IgD-negative memory B cell (primary cell): Measurements from ENCODE around the gene KIAA2012. TPM values are rescaled to one million over a fixed set of nuclear protein-coding genes. Genes with fewer than 3 reads are reported as not detected.
"Not testable (repeated sequence)": the region's sequence is repeated elsewhere in the genome, so short reads cannot be mapped to it uniquely, and the experiment has no call there.

Experiments
- H3K27ac Mint-ChIP-seq, 3 donors: one replicate each; pipeline ENCODE4 v1.8.0; 2020 to 2022; ENCODE audit warnings: mild to moderate bottlenecking in 3 of 3, mixed read lengths in 3 of 3, moderate library complexity in 1 of 3
- H3K27me3 Mint-ChIP-seq: one replicate; pipeline ENCODE4 v1.8.0; 2021; ENCODE audit warnings: mixed read lengths
- H3K36me3 Mint-ChIP-seq: one replicate; pipeline ENCODE4 v1.8.0; 2020; ENCODE audit warnings: mild to moderate bottlenecking, mixed read lengths
- H3K4me1 Mint-ChIP-seq, 3 donors: one replicate each; pipeline ENCODE4 v1.8.0; 2020 to 2022; ENCODE audit warnings: mixed read lengths in 3 of 3, mild to moderate bottlenecking in 1 of 3
- H3K4me3 Mint-ChIP-seq, 4 donors: one replicate each; pipeline ENCODE4 v1.8.0; 2020 to 2022; ENCODE audit warnings: mild to moderate bottlenecking in 4 of 4, mixed read lengths in 4 of 4, moderate library complexity in 3 of 4
- H3K9me3 Mint-ChIP-seq, 3 donors: one replicate each; pipeline ENCODE4 v1.8.0; 2020 to 2021; ENCODE audit warnings: mixed read lengths in 3 of 3, mild to moderate bottlenecking in 1 of 3
- polyA plus RNA-seq: library from polyadenylated mRNA; unstranded; fragments of 300-500 nt; fragmentation: Illumina TruSeq; gene quantifications from one replicate; pipeline ENCODE4 v1.2.3, GENCODE V29; 2021

Gene KIAA2012
- polyA plus RNA-seq, 1 donor from 2014 or later, result not detected

DNA sequence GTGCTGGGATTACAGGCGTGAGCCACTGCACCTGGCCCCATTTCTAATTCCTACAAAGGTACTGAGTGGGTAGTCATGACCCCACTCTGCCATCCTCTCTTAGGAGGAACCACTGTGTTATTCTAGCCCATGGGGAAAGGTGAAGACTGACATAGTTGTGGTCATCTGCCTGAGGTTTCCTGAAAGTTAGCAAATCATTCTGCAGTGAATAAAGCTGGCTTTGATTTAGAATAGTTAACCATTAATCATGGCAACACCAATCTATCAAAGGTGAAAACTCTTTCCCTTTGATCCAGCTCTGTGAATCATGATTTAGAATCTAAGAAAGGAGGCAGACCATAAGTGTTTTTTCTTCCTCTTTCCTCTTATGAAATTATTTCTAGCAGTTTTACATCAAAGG is 114.5 kb downstream of the KIAA2012 start:
- H3K9me3 Mint-ChIP-seq, result no peaks in the 10 kb centered on the region
- no peaks in the 10 kb centered on the region for H3K4me1 Mint-ChIP-seq
- H3K36me3 Mint-ChIP-seq, result no peaks in the 10 kb centered on the region
- H3K27me3 Mint-ChIP-seq, result peaks cover 6% of the 10 kb centered on the region
- H3K27ac Mint-ChIP-seq, result no peak overlapping the region
- H3K4me3 Mint-ChIP-seq, result no peak overlapping the region

- no peak overlapping the region for H3K4me3 Mint-ChIP-seq
- H3K27me3 Mint-ChIP-seq, result peaks cover 5% of the 10 kb centered on the region
- H3K36me3 Mint-ChIP-seq, result no peaks in the 10 kb centered on the region
- H3K4me1 Mint-ChIP-seq, result no peaks in the 10 kb centered on the region
- H3K9me3 Mint-ChIP-seq, result no peaks in the 10 kb centered on the region
- H3K27ac Mint-ChIP-seq, result no peak overlapping the region
These were observed 120.2 kb downstream of the KIAA2012 start for GRCh38 chr2:202193305-202193704.

DNA sequence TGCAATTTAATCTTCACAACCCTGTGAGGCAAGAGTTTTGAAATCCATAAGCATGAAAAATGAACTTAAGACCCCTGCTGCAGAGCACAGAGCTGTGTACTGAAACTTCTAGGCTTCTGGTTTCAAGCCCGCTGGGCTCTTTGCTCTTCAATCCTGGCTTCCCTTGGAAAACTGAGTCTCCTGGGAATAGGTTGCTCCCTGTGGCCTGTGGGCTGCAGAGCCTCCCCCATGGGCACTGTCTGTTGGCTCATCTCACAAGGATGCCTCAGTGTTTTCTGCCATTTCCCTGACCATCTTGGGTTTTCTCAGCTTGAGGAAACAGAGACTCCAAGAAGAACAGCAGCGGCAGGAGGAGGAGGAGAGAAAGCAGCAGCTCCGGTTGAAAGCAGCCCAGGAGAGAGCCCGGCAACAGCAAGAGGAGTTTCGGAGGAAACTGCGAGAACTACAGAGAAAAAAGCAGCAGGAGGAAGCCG is 120.9 kb downstream of the KIAA2012 start:
- Mint-ChIP-seq H3K27me3 (peaks cover 5% of the 10 kb centered on the region), H3K4me3 (no peak overlapping the region), H3K36me3 (no peaks in the 10 kb centered on the region), H3K9me3 (no peaks in the 10 kb centered on the region), H3K27ac (no peak overlapping the region), H3K4me1 (no peaks in the 10 kb centered on the region)

DNA sequence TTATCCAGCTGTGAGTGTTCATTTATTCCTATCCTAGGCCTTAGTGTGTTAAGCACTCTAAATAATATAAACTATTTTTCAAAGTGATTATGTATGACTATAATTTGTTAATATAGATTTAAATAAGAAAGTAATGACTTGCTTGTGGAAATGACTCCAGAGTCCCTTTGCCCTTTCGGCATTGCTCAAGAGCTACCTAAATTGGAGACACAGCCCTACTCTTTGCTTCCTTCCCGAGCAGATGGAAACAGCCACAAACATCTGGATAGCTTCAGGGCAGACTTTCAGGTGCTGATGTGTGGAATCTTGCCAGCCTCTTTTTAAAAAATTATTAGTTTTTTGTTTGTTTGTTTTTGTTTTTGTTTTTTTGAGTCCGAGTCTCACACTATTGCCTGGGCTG is 121.4 kb downstream of the KIAA2012 start:
- no peaks in the 10 kb centered on the region for H3K36me3 Mint-ChIP-seq
- no peaks in the 10 kb centered on the region for H3K4me1 Mint-ChIP-seq
- H3K9me3 Mint-ChIP-seq, result no peaks in the 10 kb centered on the region

GRCh38 chr2:202196727-202197126 is 123.7 kb downstream of the KIAA2012 start:
- Mint-ChIP-seq H3K36me3 (peaks cover 3% of the 10 kb centered on the region), H3K27me3 (peaks cover 2% of the 10 kb centered on the region), H3K27ac (no peak overlapping the region), H3K9me3 (no peaks in the 10 kb centered on the region), H3K4me1 (peaks cover 0 to 2% (median 0%) of the 10 kb centered on the region in 3 donors), H3K4me3 (no peak overlapping the region)

More for the DNA sequence above, 121.4 kb downstream of the KIAA2012 start:
- H3K4me3 Mint-ChIP-seq, result no peak overlapping the region
- H3K27me3 Mint-ChIP-seq, result peaks cover 5% of the 10 kb centered on the region
- no peak overlapping the region for H3K27ac Mint-ChIP-seq

GRCh38 chr2:202201220-202202160 is 128.4 kb downstream of the KIAA2012 start:
- Mint-ChIP-seq H3K9me3 (no peaks in the 10 kb centered on the region), H3K27me3 (peaks cover 2% of the 10 kb centered on the region), H3K4me3 (no peak overlapping the region), H3K27ac (peak overlapping the region in 1 of 3 donors; percentile 39), H3K4me1 (peaks cover 0 to 5% (median 0%) of the 10 kb centered on the region in 3 donors), H3K36me3 (peaks cover 8% of the 10 kb centered on the region)

DNA sequence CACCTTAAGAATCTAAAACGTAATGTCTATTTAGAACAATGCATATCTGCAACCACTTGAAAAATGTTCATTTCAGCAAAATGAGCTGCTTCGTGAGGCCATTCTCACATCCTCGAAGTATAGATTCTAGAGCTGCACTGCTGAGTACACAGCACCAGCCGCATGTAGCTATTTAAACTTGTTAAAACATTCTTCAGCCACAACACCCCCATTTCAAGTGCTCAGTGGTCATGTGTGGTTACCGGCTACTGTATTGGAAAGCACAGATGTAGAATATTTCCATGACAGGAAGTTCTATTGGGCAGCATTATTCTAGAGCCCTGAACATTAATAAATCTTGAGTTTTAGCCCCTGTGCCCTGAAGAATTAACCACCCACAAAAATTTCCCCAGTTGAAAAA is 130.3 kb downstream of the KIAA2012 start:
- Mint-ChIP-seq H3K36me3 (peaks cover 8% of the 10 kb centered on the region), H3K27ac (peak overlapping the region in 1 of 3 donors; percentile 46), H3K4me1 (peaks cover 3 to 5% (median 3%) of the 10 kb centered on the region in 3 donors), H3K9me3 (no peaks in the 10 kb centered on the region), H3K4me3 (no peak overlapping the region), H3K27me3 (no peaks in the 10 kb centered on the region)

- no peak overlapping the region for H3K4me3 Mint-ChIP-seq
These were observed 131.8 kb downstream of the KIAA2012 start for GRCh38 chr2:202204855-202205254.

GRCh38 chr2:202208526-202208925 is 135.5 kb downstream of the KIAA2012 start:
- peaks cover 5% of the 10 kb centered on the region for H3K36me3 Mint-ChIP-seq
- no peaks in the 10 kb centered on the region for H3K27me3 Mint-ChIP-seq
- H3K27ac Mint-ChIP-seq, result no peak overlapping the region
- H3K4me1 Mint-ChIP-seq, result peaks cover 1 to 3% (median 3%) of the 10 kb centered on the region in 3 donors
- no peaks in the 10 kb centered on the region for H3K9me3 Mint-ChIP-seq
- H3K4me3 Mint-ChIP-seq, result no peak overlapping the region

More at GRCh38 chr2:202204855-202205254, 131.8 kb downstream of the KIAA2012 start:
- Mint-ChIP-seq H3K27me3 (no peaks in the 10 kb centered on the region), H3K36me3 (peaks cover 9% of the 10 kb centered on the region), H3K27ac (no peak overlapping the region), H3K4me1 (peaks cover 3 to 5% (median 3%) of the 10 kb centered on the region in 3 donors), H3K9me3 (no peaks in the 10 kb centered on the region)

DNA sequence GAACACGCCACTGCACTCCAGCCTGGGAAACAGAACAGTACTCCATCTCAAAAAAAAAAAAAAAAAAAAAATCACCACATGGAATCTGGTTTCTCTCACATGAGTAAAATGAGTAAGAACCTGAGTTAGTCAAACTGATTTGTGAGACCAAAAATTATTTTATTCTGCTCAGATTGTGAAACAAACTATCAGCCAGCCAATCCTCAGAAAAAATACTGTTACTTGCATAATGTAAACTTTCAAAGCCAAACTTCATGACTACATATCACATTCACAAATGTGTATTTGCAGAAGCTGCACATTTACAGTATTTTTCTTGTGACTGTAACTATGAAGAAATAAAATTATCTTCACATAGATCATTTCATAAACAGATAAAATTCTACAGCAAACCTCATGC is 142.1 kb downstream of the KIAA2012 start:
- no peak overlapping the region for H3K4me3 Mint-ChIP-seq
- H3K4me1 Mint-ChIP-seq, result peaks cover 0 to 2% (median 1%) of the 10 kb centered on the region in 3 donors
- no peak overlapping the region for H3K27ac Mint-ChIP-seq
- H3K36me3 Mint-ChIP-seq, result peaks cover 8% of the 10 kb centered on the region
- H3K27me3 Mint-ChIP-seq, result no peaks in the 10 kb centered on the region
- no peaks in the 10 kb centered on the region for H3K9me3 Mint-ChIP-seq

GRCh38 chr2:202221873-202222272 is 148.8 kb downstream of the KIAA2012 start:
- H3K36me3 Mint-ChIP-seq, result peaks cover 8% of the 10 kb centered on the region
- peak overlapping the region in 1 of 3 donors; percentile 3 for H3K27ac Mint-ChIP-seq
- no peaks in the 10 kb centered on the region for H3K27me3 Mint-ChIP-seq
- H3K4me3 Mint-ChIP-seq, result no peak overlapping the region
- no peaks in the 10 kb centered on the region for H3K9me3 Mint-ChIP-seq
- H3K4me1 Mint-ChIP-seq, result peaks cover 11 to 25% (median 18%) of the 10 kb centered on the region in 3 donors

DNA sequence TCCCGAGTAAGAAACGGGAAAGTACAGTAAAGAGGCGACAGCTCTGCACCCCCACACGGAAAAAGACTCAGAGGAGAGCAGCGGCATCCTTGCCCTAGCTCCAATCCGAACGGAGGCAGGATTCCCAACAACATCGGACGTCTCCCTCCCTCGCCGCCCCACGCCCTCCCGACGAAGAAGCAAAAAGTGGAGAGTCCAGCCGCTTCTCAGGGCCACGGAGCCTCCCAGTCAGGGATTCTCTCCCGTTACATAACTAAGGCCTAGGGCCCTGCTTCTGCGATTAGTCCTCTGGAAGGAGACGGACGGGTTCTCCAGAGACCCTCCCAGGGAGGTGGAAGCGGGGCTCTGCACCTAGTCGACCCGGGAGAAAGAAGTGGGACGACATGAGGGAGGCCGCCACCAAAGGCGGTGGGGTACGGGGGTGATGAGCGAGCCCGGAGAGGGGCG is 164.8 kb downstream of the KIAA2012 start:
- Mint-ChIP-seq H3K27me3 (no peaks in the 10 kb centered on the region), H3K4me3 (peak overlapping the region; percentile 95 to 100 (median 99)), H3K9me3 (peaks cover 0 to 4% (median 0%) of the 10 kb centered on the region in 3 donors), H3K36me3 (no peaks in the 10 kb centered on the region), H3K27ac (peak overlapping the region; percentile 78 to 94 (median 86)), H3K4me1 (peaks cover 28 to 39% (median 30%) of the 10 kb centered on the region in 3 donors)

DNA sequence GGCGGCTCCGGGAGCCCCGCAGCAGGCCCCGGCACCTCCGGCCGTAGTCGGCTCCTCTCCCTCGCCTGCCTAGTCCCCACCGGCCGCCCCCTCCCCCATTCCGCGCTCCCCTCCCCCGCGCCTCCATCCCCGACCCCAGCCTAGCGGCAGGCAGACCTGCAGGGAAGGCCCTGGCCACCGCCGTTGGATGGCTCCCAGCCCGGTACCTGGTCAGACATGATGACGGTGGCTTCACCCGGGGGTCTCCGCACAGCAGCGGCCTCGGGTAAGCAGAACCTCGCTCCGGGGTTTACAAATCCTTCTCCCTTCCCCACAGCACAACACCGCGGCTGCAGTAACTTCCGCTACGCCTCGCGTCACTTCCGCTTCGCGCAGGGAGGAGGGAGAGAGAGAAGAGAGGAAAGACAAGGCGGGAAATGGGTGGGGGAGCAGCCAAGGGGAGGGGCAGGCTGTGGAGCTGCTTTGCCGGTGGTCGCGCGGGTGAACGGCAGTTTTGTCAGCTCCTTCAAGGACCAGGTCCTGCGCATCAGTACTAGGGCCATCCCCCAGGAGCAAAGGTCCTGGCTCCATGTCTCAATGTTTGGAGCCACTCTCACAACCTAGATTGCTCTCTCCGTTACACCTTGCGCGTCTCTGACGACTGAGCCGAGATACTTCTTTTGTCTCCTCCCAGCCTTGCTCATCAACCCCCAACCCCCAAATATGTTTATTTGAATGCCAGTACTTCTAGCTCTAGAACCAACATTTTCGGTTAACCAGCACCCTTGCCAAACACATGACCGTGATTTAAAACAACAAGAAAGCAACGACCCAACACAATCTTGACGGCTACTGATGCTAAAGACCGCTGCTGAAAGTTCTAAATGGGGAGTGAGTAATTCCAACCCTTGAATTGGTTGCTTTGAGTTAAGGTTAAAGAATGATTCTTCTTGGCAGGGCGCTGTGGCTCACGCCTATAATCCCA is 165.5 kb downstream of the KIAA2012 start, which contains the start of gene SUMO1:
SUMO1 (minus strand) TSS at position 364 of the 964 bp plus-strand sequence; CDS start at position 218, 146 bp downstream.
- H3K27ac Mint-ChIP-seq, result peak within 1 kb of the TSS; percentile 78 to 96 (median 94)
- H3K9me3 Mint-ChIP-seq, result peaks cover 0 to 4% (median 0%) of the 10 kb centered on the region in 3 donors
- H3K4me3 Mint-ChIP-seq, result peak within 1 kb of the TSS; percentile 95 to 100 (median 99)
- H3K4me1 Mint-ChIP-seq, result peaks cover 25 to 32% (median 26%) of the 10 kb centered on the region in 3 donors
- no peaks in the 10 kb centered on the region for H3K27me3 Mint-ChIP-seq
- no peaks in the 10 kb centered on the region for H3K36me3 Mint-ChIP-seq

GRCh38 chr2:202247710-202248109 is 174.7 kb downstream of the KIAA2012 start:
- not testable (repeated sequence) for H3K4me3 Mint-ChIP-seq, H3K36me3 Mint-ChIP-seq, H3K4me1 Mint-ChIP-seq, H3K27ac Mint-ChIP-seq, H3K27me3 Mint-ChIP-seq, H3K9me3 Mint-ChIP-seq
